MG63 (cell line): ENCODE measurements around the gene ZC3H7B. TPM values are rescaled to one million over a fixed set of nuclear protein-coding genes. Genes with fewer than 3 reads are reported as not detected.
A peak's percentile ranks its signal among the peaks of the same experiment; 100 is the strongest.
"Not testable (repeated sequence)": the region's sequence is repeated elsewhere in the genome, so short reads cannot be mapped to it uniquely, and the experiment has no call there.

ENCODE experiments used
- DNase-seq: peaks from one replicate; pipeline ENCODE4 v3.0.0-alpha.2; 2020
- H3K27me3 ChIP-seq: fragments of 250-450 bp; sonication (Bioruptor Pico); 2 replicates; pipeline ENCODE4 v1.5.1; 2020; ENCODE audit warnings: mild to moderate bottlenecking, moderate library complexity
- H3K36me3 ChIP-seq: fragments of 250-450 bp; sonication (Bioruptor Pico); 2 replicates; pipeline ENCODE4 v1.5.1; 2020; ENCODE audit warnings: mild to moderate bottlenecking, moderate library complexity
- H3K4me3 ChIP-seq: fragments of 250-450 bp; sonication (Bioruptor Pico); 2 replicates; pipeline ENCODE4 v1.5.1; 2020; ENCODE audit warnings: mild to moderate bottlenecking, moderate library complexity
- H3K9me3 ChIP-seq: fragments of 250-450 bp; sonication (Bioruptor Pico); 2 replicates; pipeline ENCODE4 v1.5.1; 2020; ENCODE audit warnings: mild to moderate bottlenecking, moderate library complexity
- total RNA-seq: library from RNA; depleted of rRNA; stranded (reverse); fragments of >200 nt; shearing (Covaris generic); gene quantifications from 2 replicates; pipeline ENCODE4 v1.2.3, GENCODE V29; 2014; ENCODE audit warnings: low replicate concordance; rRNA removed

Gene ZC3H7B, protein sequence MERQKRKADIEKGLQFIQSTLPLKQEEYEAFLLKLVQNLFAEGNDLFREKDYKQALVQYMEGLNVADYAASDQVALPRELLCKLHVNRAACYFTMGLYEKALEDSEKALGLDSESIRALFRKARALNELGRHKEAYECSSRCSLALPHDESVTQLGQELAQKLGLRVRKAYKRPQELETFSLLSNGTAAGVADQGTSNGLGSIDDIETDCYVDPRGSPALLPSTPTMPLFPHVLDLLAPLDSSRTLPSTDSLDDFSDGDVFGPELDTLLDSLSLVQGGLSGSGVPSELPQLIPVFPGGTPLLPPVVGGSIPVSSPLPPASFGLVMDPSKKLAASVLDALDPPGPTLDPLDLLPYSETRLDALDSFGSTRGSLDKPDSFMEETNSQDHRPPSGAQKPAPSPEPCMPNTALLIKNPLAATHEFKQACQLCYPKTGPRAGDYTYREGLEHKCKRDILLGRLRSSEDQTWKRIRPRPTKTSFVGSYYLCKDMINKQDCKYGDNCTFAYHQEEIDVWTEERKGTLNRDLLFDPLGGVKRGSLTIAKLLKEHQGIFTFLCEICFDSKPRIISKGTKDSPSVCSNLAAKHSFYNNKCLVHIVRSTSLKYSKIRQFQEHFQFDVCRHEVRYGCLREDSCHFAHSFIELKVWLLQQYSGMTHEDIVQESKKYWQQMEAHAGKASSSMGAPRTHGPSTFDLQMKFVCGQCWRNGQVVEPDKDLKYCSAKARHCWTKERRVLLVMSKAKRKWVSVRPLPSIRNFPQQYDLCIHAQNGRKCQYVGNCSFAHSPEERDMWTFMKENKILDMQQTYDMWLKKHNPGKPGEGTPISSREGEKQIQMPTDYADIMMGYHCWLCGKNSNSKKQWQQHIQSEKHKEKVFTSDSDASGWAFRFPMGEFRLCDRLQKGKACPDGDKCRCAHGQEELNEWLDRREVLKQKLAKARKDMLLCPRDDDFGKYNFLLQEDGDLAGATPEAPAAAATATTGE
- total RNA-seq: 32.2 and 43.0 TPM in 2 replicates

- Histone ChIP-seq H3K4me3 (peak within 1 kb of the TSS; percentile 82), H3K27me3 (no peaks in the 10 kb centered on the region), H3K36me3 (peaks cover 48% of the 10 kb centered on the region), H3K9me3 (0 out of 2 replicates have a peak, but pooled peaks cover 2% of the 10 kb centered on the region)
- DNase-seq: peak; percentile 79
These were observed at the start of gene ZC3H7B for GRCh38 chr22:41301085-41302020. TSS of gene ZC3H7B (plus strand) at chr22:41301525. CDS start at chr22:41320661, 19,136 bp downstream.

GRCh38 chr22:41252365-41252764 is 49.0 kb upstream of the ZC3H7B start:
- H3K9me3 ChIP-seq: no peaks in the 10 kb centered on the region
- H3K36me3 ChIP-seq: peaks cover 94% of the 10 kb centered on the region
- H3K27me3 ChIP-seq: no peaks in the 10 kb centered on the region
- H3K4me3 ChIP-seq: no peak overlapping the region
- DNase-seq: no peak

GRCh38 chr22:41254230-41254629 is 47.1 kb upstream of the ZC3H7B start:
- H3K36me3 ChIP-seq: peaks cover 96% of the 10 kb centered on the region
- H3K4me3 ChIP-seq: no peak overlapping the region
- no peaks in the 10 kb centered on the region for H3K27me3 ChIP-seq
- no peak for DNase-seq
- H3K9me3 ChIP-seq: no peaks in the 10 kb centered on the region

DNA sequence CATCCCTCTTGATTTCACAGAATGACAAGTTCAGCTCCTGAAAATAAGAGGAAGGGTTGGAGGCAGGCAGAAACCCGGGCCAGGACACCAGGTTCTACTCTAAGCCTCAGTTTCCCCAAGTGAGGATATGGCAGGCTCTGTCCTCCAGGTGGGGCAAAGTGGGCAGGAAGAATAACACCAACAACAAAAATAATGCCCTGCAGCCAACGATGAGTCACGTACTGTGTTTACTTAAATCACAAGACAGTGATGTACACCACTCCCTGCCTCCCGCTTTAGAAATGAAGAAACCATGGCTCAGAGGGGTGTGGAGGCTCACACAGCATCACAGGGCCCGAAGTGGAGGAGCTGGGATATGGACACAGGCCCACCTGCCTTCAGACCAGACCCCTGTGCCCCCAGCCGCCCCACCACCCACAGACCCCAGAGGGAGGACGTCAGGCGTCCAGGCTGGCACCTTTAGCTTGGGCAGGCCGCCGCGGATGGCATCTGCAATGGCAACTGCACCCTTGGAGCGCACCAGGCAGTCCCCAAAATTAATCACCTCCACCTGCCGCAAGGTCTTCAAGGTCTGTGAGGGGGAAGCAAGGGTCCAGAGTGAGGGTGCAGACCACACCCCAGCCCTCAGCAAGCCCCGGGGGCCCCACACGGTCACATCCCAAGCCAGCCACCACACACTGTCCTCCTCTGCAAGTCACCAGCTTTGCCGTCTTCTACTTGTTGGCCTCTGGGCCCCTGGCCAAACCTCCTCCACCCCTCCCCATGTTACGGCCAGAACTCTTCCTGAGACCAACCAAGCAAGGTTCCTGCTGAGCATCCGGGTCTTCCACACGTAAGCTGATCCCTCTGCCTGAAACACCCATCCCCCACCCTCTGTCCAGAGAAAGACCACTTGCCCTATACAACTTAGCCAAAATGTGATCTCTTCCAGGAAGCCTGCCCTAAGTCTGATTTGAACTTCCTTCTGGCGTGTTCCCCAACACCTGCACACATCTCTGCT is 44.8 kb upstream of the ZC3H7B start:
- Histone ChIP-seq H3K9me3 (no peaks in the 10 kb centered on the region), H3K4me3 (no peak overlapping the region), H3K27me3 (no peaks in the 10 kb centered on the region), H3K36me3 (peaks cover 96% of the 10 kb centered on the region)
- DNase-seq: peak; percentile 60

GRCh38 chr22:41257696-41258095 is 43.6 kb upstream of the ZC3H7B start:
- Histone ChIP-seq H3K27me3 (no peaks in the 10 kb centered on the region), H3K9me3 (no peaks in the 10 kb centered on the region), H3K4me3 (no peak overlapping the region), H3K36me3 (peaks cover 96% of the 10 kb centered on the region)
- no peak for DNase-seq

DNA sequence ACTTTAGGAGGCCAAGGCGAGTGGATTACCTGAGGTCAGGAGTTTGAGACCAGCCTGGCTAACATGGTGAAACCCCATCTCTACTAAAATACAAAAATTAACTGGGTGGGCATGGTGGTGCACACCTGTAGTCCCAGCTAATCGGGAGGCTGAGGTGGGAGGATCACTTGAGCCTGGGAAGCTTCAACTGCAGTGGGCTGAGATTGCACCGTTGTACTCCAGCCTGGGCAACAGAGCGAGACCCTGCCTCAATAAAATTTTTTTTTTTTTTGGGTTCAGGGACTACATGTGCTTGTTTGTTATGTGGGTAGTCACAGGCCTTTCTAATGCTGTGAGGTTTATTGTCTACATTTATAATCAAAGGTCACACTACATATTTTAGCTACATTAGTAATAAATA is 41.6 kb upstream of the ZC3H7B start:
- H3K27me3 ChIP-seq, DNase-seq, H3K4me3 ChIP-seq, H3K9me3 ChIP-seq: not testable (repeated sequence)
- H3K36me3 ChIP-seq: peaks cover 97% of the 10 kb centered on the region

GRCh38 chr22:41260871-41261270 is 40.5 kb upstream of the ZC3H7B start:
- H3K4me3 ChIP-seq: no peak overlapping the region
- H3K27me3 ChIP-seq: no peaks in the 10 kb centered on the region
- peaks cover 100% of the 10 kb centered on the region for H3K36me3 ChIP-seq
- no peaks in the 10 kb centered on the region for H3K9me3 ChIP-seq
- DNase-seq: no peak

GRCh38 chr22:41261541-41262249 is 39.6 kb upstream of the ZC3H7B start:
- Histone ChIP-seq H3K36me3 (peaks cover 97% of the 10 kb centered on the region), H3K27me3 (no peaks in the 10 kb centered on the region), H3K4me3 (no peak overlapping the region), H3K9me3 (no peaks in the 10 kb centered on the region)
- no peak for DNase-seq

DNA sequence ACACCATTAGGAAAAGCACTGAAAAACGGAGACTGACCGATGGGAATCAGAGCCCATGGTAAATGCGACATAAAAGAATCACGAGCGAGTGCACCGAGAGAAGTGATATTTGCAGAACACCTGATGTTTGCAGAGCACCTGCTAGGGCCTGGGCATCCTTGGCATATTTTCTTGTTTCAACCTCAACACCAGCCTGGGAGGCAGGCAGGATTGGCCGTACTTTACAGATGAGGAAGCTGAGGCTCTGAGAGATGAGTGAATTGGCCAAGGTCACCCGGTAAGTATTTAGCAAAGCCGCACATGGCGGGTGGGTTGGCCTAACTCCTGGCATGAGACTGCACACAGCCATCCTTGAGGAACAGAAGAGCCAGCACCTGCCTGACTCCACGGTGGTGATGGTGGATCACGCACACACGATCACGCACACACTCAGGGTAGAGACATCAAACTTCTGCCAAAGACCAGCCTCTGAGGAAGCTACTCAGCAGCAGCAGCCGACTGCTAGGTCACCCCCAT is 39.0 kb upstream of the ZC3H7B start:
- Histone ChIP-seq H3K27me3 (no peaks in the 10 kb centered on the region), H3K9me3 (no peaks in the 10 kb centered on the region), H3K36me3 (peaks cover 95% of the 10 kb centered on the region), H3K4me3 (no peak overlapping the region)
- no peak for DNase-seq

DNA sequence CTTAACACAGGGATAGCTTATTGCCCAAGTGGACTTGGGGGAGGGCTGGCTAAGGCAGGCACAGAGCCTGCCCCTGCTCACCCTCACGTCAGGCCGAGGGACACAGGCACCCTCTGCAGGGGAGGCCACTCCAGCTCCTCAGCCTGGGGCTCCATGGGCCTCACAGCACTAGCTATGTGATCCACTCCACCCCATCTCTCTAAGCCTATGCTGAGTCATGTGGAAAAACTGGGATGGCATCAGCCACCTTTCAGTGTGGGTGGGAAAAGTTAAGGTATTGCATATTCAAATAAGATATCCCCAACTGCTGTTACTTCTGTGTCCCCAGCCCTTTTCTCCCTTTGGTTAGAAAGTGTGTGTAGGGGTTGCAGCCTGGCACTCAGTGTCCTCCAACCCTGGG is 37.6 kb upstream of the ZC3H7B start:
- Histone ChIP-seq H3K27me3 (no peaks in the 10 kb centered on the region), H3K4me3 (no peak overlapping the region), H3K36me3 (peaks cover 95% of the 10 kb centered on the region), H3K9me3 (no peaks in the 10 kb centered on the region)
- no peak for DNase-seq

GRCh38 chr22:41264408-41264941 is 36.9 kb upstream of the ZC3H7B start:
- peaks cover 95% of the 10 kb centered on the region for H3K36me3 ChIP-seq
- H3K27me3 ChIP-seq: no peaks in the 10 kb centered on the region
- no peak overlapping the region for H3K4me3 ChIP-seq
- no peaks in the 10 kb centered on the region for H3K9me3 ChIP-seq
- no peak for DNase-seq

DNA sequence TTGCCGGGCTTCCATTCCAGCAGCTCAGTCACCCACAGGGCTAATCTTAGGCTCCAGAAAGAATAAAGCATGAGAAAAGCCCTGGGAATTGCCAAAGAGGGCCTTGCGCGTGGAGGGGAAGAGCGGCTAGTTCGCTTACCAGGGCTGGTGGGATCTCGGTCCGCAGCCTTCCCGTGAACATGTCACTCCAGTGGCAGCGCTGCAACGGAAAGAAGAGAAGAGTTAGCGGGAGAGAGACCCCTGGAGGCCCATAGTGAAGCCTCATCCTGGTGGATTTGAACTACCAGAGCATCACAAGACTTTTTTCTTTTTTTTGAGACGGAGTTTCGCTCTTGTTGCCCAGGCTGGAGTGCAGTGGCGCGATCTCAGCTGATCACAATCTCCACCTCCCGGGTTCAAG is 33.4 kb upstream of the ZC3H7B start:
- DNase-seq: no peak

GRCh38 chr22:41271787-41272186 is 29.5 kb upstream of the ZC3H7B start:
- no peaks in the 10 kb centered on the region for H3K9me3 ChIP-seq
- H3K36me3 ChIP-seq: peaks cover 91% of the 10 kb centered on the region
- no peak for DNase-seq
- no peak overlapping the region for H3K4me3 ChIP-seq
- no peaks in the 10 kb centered on the region for H3K27me3 ChIP-seq

More for the DNA sequence above, 33.4 kb upstream of the ZC3H7B start:
- Histone ChIP-seq H3K4me3 (no peak overlapping the region), H3K36me3 (peaks cover 89% of the 10 kb centered on the region), H3K9me3 (no peaks in the 10 kb centered on the region), H3K27me3 (no peaks in the 10 kb centered on the region)

DNA sequence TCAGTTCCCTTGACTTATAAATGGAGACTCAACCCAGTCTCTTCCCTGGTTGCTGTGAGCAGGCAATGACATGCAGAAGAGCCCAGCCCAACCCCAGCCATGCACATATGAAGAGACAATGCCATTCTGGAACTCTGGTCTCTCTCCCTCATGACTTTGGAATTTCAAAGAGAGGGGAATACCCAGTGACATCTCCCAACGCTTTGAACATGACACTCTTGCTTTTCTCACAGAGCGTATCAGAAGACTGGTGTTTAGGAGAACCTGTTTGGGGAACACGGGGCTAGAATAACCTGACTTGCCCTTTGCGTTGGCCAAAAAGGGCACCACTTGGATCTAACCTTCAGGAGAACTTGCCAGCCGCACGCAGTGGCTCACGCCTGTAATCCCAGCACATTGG is 28.2 kb upstream of the ZC3H7B start:
- no peak overlapping the region for H3K4me3 ChIP-seq
- H3K36me3 ChIP-seq: peaks cover 90% of the 10 kb centered on the region
- H3K9me3 ChIP-seq: no peaks in the 10 kb centered on the region
- no peak for DNase-seq
- no peaks in the 10 kb centered on the region for H3K27me3 ChIP-seq
